22Rv1 (cell line): ENCODE measurements around the gene CENPH.

Experiments
- ZFX ChIP-seq: fragments of 450-650 bp; IDR thresholded peaks from 2 replicates; pipeline ENCODE4 v1.6.1; 2017; ENCODE audit warnings: antibody characterized with exemption, borderline replicate concordance
- TF ChIP-seq, protein P1 (sequence below): fragments of 450-650 bp; IDR thresholded peaks from 2 replicates; pipeline ENCODE4 v1.5.1; 2017; ENCODE audit warnings: mild to moderate bottlenecking

DNA sequence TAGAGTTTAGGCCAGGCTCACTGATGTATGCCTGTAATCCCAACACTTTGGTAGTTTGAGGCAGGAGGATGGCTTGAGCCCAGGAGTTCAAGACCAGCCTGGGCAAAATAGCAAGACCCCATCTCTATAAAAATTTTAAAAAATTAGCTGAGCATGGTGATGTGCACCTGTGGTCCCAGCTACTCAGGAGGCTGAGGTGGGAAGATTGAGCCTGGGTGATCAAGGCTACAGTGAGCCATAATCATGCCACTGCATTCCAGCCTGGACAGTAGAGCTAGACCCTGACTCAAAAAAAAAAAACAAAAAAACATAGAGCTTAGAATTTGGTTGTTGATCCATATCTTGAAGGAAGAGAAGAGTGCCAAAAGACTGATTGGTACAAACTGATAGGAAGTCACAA lies 30.6 kb downstream of the CENPH start:
- TF ChIP-seq, protein P1, sequence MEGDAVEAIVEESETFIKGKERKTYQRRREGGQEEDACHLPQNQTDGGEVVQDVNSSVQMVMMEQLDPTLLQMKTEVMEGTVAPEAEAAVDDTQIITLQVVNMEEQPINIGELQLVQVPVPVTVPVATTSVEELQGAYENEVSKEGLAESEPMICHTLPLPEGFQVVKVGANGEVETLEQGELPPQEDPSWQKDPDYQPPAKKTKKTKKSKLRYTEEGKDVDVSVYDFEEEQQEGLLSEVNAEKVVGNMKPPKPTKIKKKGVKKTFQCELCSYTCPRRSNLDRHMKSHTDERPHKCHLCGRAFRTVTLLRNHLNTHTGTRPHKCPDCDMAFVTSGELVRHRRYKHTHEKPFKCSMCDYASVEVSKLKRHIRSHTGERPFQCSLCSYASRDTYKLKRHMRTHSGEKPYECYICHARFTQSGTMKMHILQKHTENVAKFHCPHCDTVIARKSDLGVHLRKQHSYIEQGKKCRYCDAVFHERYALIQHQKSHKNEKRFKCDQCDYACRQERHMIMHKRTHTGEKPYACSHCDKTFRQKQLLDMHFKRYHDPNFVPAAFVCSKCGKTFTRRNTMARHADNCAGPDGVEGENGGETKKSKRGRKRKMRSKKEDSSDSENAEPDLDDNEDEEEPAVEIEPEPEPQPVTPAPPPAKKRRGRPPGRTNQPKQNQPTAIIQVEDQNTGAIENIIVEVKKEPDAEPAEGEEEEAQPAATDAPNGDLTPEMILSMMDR = no peak
- TF ChIP-seq ZFX = no peak
